ENCODE results near the gene FHL1.

Gene FHL1

GRCh38 chrX:136185401-136186022 is 38.2 kb downstream of the FHL1 start:
- DNase-seq (ENCODE audit: low read depth) = no peak
- TF ChIP-seq POLR2A (IDR thresholded peaks at IDR 0.05; ENCODE audit: extremely low read depth, insufficient read length) = no peak
- no peak for TF ChIP-seq MYC (IDR thresholded peaks at IDR 0.05; ENCODE audit: low read depth, low read length)
- TF ChIP-seq CTCF (IDR thresholded peaks at IDR 0.05; ENCODE audit: low read depth, low read length) = no peak
- no peak for TF ChIP-seq MAX (IDR thresholded peaks at IDR 0.05; ENCODE audit: low read depth, low read length)
- no peak overlapping the region for H3K4me3 ChIP-seq (ENCODE audit: low read depth, low read length)

- no peak for TF ChIP-seq MAX (IDR thresholded peaks at IDR 0.05; ENCODE audit: low read depth, low read length)
- TF ChIP-seq POLR2A (IDR thresholded peaks at IDR 0.05; ENCODE audit: extremely low read depth, insufficient read length) = no peak
- DNase-seq (ENCODE audit: low read depth) = no peak
- no peak overlapping the region for H3K4me3 ChIP-seq (ENCODE audit: low read depth, low read length)
Observed at GRCh38 chrX:136186023-136186413, 38.7 kb downstream of the FHL1 start.

- H3K4me3 ChIP-seq (ENCODE audit: low read depth, low read length) = no peak overlapping the region
- DNase-seq (ENCODE audit: low read depth) = no peak
- TF ChIP-seq CTCF (IDR thresholded peaks at IDR 0.05; ENCODE audit: low read depth, low read length) (no peak), MAX (IDR thresholded peaks at IDR 0.05; ENCODE audit: low read depth, low read length) (no peak), POLR2A (IDR thresholded peaks at IDR 0.05; ENCODE audit: extremely low read depth, insufficient read length) (no peak), MYC (IDR thresholded peaks at IDR 0.05; ENCODE audit: low read depth, low read length) (no peak)
Observed at GRCh38 chrX:136189222-136189621, 41.9 kb downstream of the FHL1 start.

- no peak for DNase-seq (ENCODE audit: low read depth)
- TF ChIP-seq MAX (IDR thresholded peaks at IDR 0.05; ENCODE audit: low read depth, low read length) = no peak
- no peak for TF ChIP-seq MYC (IDR thresholded peaks at IDR 0.05; ENCODE audit: low read depth, low read length)
- TF ChIP-seq POLR2A (IDR thresholded peaks at IDR 0.05; ENCODE audit: extremely low read depth, insufficient read length) = no peak
- no peak for TF ChIP-seq CTCF (IDR thresholded peaks at IDR 0.05; ENCODE audit: low read depth, low read length)
- no peak overlapping the region for H3K4me3 ChIP-seq (ENCODE audit: low read depth, low read length)
Observed at GRCh38 chrX:136190038-136190713, 42.8 kb downstream of the FHL1 start.

GRCh38 chrX:136191171-136191570 is 43.8 kb downstream of the FHL1 start:
- DNase-seq (ENCODE audit: low read depth) = no peak
- no peak for TF ChIP-seq POLR2A (IDR thresholded peaks at IDR 0.05; ENCODE audit: extremely low read depth, insufficient read length)
- TF ChIP-seq MAX (IDR thresholded peaks at IDR 0.05; ENCODE audit: low read depth, low read length) = no peak
- no peak for TF ChIP-seq MYC (IDR thresholded peaks at IDR 0.05; ENCODE audit: low read depth, low read length)
- TF ChIP-seq CTCF (IDR thresholded peaks at IDR 0.05; ENCODE audit: low read depth, low read length) = no peak
- no peak overlapping the region for H3K4me3 ChIP-seq (ENCODE audit: low read depth, low read length)

GRCh38 chrX:136192135-136192534 is 44.8 kb downstream of the FHL1 start:
- DNase-seq (ENCODE audit: low read depth) = no peak
- TF ChIP-seq MYC (IDR thresholded peaks at IDR 0.05; ENCODE audit: low read depth, low read length) = no peak
- TF ChIP-seq MAX (IDR thresholded peaks at IDR 0.05; ENCODE audit: low read depth, low read length) = no peak
- TF ChIP-seq CTCF (IDR thresholded peaks at IDR 0.05; ENCODE audit: low read depth, low read length) = no peak
- no peak for TF ChIP-seq POLR2A (IDR thresholded peaks at IDR 0.05; ENCODE audit: extremely low read depth, insufficient read length)
- no peak overlapping the region for H3K4me3 ChIP-seq (ENCODE audit: low read depth, low read length)
